ENCODE results near the gene SBF2.
"Not testable (repeated sequence)": the region's sequence is repeated elsewhere in the genome, so short reads cannot be mapped to it uniquely, and the experiment has no call there.

The SBF2 gene

DNA sequence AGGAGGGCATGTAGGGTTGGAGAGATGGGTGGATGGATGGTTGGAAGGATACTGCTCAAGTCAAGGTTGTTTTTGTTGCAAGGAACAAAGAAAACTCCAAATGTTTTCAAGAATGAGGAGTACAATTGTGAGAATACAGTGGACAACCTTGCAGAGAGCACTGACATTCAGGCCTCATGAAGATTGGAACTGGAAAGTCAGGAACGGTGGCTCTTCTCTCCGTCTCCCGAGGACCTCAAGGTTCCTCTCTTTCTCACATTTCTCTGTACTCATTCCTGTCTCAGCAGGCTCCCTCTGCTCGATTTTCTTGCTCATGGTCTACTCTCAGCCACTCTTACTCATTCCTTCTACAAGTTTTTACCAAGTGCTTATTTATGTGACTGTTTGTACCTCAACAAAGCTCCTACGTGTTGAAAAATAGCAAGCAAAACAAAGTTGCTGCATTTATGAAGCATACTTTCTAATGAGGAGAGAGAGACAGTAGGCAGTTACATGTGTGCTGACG, 532.5 kb downstream of the SBF2 start:
- in situ Hi-C loops (cut with HindIII; ENCODE audit: low sequenced_read_pairs) = no loop called here

DNA sequence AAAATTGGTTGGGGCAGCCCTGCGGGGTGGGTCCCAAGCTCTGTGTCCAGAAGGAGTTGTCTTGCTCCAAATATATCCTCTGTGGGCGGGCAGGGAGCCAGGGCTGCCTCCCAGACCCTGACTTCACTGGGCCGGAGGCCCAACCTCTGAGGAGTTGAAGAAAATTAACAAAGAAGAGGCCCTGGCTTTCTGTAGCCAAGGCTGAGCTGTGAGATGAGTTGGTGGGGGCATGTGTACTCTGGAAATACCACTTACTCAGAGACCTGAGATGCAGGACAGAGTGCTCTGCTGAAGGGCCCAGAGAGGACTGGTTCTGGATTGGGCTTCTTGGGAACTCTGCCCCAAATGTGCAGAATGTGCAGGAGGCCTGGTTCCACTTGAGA, 533.8 kb downstream of the SBF2 start:
- in situ Hi-C loops (cut with HindIII; ENCODE audit: low sequenced_read_pairs) = no loop called here

DNA sequence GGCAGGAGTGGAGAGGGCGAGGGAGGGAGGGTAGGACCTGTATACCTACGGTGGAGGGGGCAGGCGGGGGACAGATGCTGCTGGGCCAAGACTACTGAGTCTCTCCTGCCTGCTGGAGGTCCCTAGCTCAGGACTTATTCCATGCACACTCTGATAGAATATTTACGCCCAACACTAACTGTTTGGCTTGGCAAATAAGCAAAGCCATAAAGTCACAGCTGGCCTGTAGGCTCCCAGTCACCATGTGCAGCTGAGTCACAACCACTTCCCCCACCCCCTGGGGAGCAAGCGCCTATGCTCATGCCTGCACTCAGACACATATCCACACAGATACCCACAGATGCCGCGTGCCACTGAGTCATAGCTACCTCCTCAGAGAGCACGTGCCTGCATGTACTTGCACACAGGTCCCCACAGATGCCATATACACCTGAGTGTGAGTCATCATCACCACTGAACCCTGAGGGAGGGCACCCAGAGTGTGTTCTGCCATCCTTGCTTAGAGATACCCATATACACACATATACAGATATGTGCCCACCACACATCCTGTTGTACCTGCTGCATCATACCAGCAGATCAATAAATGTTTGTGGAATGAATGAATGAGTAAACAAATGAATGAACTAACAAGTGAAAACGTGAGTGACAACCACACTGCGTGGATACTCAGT, 534.4 kb downstream of the SBF2 start:
- in situ Hi-C loops (cut with HindIII; ENCODE audit: low sequenced_read_pairs) = loop anchor here (10.0 kb wide), 1 partner anchor 145 kb away; no protein-coding TSS in a partner anchor

DNA sequence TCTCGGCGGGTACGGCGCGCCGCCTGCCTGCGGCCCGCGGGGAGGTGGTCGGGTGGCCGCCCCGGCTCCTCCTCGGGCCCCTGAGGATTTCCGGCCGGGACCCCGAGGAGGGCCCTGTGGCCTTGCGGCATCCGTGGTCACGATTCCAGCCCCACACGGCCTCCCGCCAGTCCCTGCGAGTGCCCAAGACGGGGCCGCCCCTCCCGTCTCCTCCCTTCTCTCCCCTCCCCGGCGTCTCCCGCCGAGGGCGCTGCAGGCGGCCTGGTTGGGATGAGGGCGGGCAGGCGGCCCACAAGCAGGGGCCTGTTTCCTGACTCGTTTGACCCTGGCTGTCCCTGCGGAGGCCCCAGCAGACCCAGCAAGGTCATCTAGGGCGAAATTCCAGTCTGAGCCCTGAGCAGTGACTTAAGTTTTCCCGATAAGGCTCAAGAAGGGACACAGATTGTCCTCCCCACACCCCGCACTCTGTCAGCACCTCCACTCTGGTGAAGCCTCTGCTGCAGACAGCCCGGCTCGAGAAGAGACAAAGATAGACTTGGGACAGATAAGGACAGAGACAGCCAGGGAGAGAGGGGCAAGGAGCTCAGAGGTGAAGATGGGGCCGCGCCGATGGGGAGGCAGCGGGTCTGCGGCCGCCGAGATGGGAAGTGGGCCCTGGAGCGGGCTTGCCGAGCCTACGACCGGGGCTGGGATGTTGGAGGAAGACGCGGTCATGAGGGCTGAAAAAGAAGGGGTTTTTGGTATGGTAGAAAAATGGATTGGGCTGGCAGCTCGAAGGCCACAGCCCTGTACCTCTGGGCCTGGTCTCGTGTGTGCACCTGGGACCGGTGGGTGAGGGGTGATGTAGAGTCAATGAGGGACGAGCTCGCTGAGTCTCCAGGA, 535.1 kb downstream of the SBF2 start:
- in situ Hi-C loops (cut with HindIII; ENCODE audit: low sequenced_read_pairs) = loop anchor here (10.0 kb wide), 1 partner anchor 144 kb away; no protein-coding TSS in a partner anchor

DNA sequence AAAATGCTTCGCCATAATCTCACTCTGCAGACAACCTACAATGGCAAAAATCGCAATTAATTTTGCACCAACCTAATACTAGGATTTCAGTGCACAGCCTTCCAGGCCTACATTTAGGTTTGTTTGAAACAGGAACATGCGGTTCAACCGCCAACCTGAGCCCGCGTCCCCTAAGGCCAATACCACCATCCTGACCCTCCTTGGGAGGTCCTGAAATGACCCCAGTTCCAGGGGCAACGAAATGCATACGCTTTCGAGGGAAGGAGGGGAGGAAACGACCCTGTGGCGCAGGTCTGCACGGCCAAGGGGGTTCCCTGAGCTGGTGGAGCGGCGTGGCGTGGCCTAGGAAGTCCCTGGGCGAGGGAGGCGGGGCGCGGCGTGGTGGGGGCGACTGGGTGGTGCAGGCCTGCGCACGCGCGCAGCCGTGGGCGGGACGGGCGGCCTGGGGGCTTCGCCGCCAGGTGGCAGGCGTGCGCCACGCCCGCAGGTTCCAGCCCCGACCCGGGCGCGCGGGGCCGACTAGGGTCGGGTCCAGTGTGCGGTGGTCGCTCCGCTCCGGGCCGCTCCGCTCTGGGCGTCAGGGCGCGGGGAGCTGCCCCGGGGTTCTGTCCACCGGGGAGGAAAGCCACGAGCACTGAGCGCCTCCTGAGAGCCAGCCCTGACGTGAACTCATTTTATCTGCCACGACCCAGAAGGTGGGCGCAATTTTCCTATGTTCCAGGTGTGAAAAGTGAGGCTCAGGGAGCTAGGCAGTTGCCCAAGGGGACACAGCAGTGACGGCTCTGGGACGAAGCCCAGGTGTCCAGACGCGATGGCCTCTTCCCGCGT, 536.0 kb downstream of the SBF2 start:
- in situ Hi-C loops (cut with HindIII; ENCODE audit: low sequenced_read_pairs) = loop anchor here (10.0 kb wide), 1 partner anchor 143 kb away; no protein-coding TSS in a partner anchor

DNA sequence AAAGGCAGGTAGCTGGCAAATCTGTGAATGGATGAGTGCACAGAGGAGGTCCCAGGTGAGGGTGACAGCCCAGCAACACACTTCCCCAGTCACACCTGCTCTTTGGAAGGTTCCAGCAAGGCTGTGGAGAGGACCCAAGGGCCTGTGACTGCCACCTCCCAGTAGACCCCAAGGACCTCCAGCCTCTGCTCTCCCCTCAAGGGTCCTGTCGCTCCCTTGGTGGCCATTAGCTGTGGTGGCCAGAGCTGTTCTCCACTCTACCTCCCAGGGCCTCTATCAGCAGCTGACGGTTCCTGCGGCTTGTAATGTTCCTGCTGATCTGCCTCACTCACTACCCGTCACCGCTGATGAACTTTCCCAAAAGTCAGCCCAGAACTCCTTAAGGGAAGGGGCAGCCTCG, 537.1 kb downstream of the SBF2 start:
- in situ Hi-C loops (cut with HindIII; ENCODE audit: low sequenced_read_pairs) = loop anchor here (10.0 kb wide), 1 partner anchor 142 kb away; no protein-coding TSS in a partner anchor

DNA sequence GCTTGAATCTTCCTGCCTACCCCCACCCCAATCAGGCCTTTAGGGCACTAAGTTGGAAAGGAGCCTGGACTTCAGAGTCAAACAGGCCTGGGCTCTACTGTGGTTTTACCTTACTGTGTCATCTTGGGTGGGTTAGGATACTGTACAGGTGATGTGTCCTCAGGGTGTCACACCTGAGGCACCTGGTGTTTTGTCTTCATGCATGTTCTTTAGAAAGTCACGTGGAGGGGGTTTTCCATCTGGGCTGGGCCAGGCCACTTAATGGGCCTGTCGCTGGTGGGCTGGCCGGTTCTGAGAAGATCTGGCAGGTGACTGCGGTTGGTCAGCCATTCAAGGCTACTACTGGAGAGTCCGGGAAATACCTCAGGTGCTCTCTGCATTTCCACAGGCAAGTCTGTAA, 537.6 kb downstream of the SBF2 start:
- in situ Hi-C loops (cut with HindIII; ENCODE audit: low sequenced_read_pairs) = loop anchor here (10.0 kb wide), 1 partner anchor 142 kb away; no protein-coding TSS in a partner anchor

DNA sequence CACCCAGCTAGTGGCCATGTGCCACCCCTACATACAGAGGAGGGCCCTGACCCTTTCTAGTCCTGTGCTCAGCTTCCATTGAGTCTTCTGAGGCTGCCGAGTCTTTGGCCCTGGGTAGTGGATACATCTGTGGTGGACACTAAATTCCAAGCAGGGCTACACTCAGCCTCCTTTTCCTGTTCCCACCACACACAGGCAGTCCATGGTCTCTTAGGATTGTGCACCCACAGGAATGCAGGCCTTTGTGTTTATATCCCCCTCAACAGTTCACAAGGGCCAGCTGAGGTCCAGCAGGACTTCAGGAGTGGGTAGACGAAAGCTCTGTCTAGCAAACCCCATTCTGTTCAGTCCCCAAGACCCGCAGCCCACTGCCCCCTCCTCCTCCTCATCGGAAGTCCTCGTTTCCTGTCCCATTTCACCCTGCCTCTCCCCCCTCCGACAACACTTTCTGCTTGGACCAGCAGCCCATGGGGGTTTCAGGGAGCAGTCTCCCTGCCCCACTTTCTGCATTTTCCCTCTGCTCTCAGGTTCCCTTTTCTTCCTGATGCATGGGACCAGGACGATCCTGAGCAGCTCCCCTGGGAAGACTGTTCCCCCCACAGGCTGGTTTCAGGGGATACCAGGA, 538.3 kb downstream of the SBF2 start:
- in situ Hi-C loops (cut with HindIII; ENCODE audit: low sequenced_read_pairs) = loop anchor here (10.0 kb wide), 1 partner anchor 141 kb away; no protein-coding TSS in a partner anchor

DNA sequence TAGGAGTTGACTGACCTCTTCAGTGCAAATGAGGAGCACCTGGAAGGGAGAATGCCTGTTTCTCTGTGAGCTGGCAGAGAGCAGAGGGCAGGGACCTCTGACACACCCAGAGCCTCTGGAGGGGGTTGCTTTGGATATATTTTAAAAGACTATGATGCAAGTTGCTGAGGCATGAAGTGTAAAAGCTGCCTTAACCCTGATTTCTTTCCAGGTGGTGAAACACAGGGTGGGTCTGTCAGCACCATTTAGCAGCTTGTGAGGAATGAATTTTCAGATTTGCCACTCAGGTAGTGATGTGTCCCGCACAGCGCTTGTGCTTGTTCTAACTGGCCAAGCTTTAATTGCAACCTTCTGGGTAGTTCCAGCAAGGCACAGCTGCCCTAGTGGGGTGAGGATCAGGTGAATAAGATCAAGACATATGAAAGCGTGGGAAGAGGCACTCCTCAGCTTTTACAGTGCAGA, 540.0 kb downstream of the SBF2 start:
- in situ Hi-C loops (cut with HindIII; ENCODE audit: low sequenced_read_pairs) = loop anchor here (10.0 kb wide), 1 partner anchor 139 kb away; no protein-coding TSS in a partner anchor

DNA sequence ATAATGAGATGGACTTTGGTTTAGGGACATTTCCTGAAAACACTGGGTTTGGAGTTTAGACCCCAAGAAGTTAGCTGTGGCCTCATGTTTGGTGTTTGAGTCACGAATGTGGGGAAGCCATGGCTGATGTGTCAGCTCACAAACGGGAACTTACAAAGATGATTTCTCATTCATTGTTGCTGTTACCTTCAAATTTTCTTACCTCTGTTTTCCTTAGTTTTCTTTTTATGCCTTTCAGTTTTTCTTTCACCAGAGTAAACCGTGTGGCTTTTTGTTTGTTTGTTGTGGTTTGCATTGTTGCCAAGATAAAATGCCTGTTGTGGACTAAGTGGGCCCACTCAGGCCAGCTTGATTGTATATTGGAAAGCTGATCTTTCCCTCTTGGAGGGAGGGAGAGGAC, 541.0 kb downstream of the SBF2 start:
- in situ Hi-C loops (cut with HindIII; ENCODE audit: low sequenced_read_pairs) = loop anchor here (10.0 kb wide), 1 partner anchor 138 kb away; no protein-coding TSS in a partner anchor

DNA sequence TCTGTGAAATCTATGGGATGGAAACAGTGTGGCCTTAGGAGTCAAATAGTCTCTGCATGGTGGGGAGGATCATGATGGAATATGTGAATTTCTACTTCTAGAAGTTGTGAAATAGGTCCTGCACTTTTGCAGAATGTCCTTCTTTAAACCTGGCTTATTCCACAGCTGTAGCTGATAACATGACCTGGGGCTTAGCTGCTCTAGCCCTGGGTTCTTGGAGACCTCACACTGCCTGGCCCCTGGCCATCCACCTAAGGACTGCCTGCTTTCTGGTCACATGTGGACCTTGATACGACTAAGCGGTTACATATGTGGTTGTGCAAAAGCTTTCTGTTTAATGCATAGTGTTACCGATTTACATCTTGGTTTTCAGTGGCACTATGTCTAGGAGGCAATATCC, 541.9 kb downstream of the SBF2 start:
- in situ Hi-C loops (cut with HindIII; ENCODE audit: low sequenced_read_pairs) = loop anchor here (10.0 kb wide), 1 partner anchor 137 kb away; no protein-coding TSS in a partner anchor

DNA sequence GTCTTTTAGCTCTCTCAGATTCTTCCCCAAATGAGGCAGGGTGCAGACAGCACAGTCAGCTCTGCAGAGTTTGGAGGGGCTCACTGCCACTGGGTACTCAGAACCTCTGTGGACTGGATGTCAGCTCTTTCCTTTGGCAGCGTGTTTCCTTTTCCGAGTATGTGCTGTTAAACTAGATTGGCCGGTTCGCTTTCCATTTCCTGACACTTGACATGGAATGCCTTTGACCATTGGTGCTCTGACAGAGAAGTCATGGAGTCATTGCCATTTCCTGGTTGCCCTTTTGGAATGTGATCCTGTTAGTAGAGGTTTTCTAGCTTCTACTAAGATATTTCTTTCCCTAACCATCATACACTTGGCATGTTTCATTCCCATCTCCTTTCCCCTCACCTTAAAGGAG, 543.5 kb downstream of the SBF2 start:
- in situ Hi-C loops (cut with HindIII; ENCODE audit: low sequenced_read_pairs) = loop anchor here (10.0 kb wide), 1 partner anchor 136 kb away; no protein-coding TSS in a partner anchor

DNA sequence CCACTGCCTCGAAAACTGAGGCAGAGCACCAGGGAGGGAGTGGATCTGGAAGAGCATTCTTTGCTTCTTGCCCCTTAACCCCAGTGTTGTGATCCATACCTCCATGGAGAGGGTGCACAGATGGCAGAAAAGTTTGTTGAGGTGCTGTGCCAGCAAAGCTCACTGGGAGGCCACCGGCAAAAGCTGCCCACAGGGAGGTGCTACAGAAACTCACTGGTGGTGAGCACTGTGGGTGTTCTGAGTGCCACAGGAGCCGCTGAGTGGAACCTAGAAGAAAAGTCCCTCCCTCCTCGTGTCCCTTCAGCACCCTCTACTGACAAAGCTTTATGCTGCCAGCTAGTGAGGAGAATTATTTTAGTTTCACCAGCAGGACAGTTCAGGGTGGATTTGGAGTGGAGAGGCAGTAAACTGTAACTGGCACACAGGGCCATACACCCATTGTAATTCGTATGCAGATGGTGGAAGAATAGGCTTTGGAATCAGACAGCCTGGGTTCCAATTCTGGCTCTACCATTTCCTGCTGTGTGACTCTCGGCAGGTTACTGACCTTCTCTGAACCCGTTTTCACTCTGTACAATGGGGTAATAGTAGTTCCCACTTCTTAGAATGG, 545.6 kb downstream of the SBF2 start:
- in situ Hi-C loops (cut with HindIII; ENCODE audit: low sequenced_read_pairs) = loop anchor here (5.0 kb wide), 1 partner anchor 554 kb away; no protein-coding TSS in a partner anchor

DNA sequence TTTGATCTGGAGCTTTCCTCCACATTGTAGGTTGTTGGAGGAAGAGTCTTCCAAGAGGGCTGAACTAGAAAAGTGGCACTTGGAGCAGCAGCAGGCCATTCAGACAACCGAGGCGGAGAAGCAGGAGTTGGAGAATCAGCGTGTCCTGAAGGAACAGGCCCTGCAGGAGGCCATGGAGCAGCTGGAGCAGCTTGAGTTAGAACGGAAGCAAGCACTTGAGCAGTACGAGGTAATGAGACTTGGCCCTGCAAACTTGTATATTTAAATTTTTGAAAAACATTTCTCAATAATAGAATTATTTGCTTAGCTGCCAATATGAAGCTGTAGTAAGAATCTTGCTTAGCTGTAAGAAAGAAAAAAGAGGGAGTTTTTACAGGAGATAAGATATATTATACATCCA, 546.2 kb downstream of the SBF2 start:
- in situ Hi-C loops (cut with HindIII; ENCODE audit: low sequenced_read_pairs) = loop anchor here (5.0 kb wide), 1 partner anchor 554 kb away; no protein-coding TSS in a partner anchor

DNA sequence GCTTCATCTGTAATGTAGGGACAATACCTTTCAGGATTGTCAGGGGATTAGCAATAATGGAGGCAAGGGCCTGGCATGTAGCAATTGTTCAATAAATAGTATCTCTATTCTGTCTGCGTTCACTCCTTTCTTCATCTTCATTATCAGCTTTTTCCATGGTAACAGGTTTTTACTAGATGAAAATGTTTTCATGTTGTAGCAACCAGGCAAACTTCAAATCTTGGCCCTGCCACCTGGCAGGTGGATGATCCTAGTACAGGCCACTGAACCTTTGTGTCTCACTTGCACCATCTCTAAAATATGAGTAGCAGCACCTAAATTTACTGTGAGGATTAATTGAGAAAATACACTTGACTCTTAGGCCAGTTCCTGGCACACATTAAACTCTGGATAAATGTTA, 546.8 kb downstream of the SBF2 start:
- in situ Hi-C loops (cut with HindIII; ENCODE audit: low sequenced_read_pairs) = loop anchor here (5.0 kb wide), 1 partner anchor 555 kb away; no protein-coding TSS in a partner anchor

DNA sequence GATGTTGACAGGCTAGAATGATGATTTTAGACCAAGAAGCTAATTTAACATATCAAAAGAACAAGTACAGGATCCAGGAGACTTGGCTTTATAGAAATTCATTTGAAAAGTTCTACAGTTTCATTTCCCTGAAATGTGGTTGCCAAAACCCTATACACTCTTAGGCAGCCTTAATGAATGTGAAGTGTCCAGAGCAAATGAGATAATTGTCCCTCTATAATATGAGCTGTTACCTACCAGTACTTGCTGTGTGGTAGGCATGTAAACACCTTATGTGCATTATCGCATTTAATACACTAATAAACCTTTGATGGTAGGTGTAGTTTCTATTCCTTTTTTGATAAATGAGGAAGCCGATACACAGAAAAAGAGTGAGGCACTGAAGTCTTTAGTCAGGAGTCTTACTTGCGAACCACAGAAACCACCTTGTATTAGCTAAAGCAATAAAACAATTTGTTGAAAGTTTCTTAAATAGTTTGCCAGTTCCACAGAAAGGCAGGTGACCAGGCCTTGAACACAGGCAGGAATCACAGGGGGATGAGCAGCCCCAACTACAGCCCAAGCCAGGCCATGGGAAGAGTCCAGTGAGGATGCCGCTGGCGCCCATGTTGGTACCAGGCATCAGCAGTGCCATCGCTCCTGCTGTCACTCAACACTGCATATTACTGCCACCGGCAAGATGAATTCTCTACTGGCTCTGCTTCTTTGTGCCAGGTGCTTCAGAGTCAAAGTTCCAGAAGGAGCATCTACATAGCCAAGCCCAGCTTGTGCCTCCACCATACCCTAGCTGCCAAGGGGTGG, 548.4 kb downstream of the SBF2 start:
- in situ Hi-C loops (cut with HindIII; ENCODE audit: low sequenced_read_pairs) = loop anchor here (5.0 kb wide), 1 partner anchor 557 kb away; no protein-coding TSS in a partner anchor

DNA sequence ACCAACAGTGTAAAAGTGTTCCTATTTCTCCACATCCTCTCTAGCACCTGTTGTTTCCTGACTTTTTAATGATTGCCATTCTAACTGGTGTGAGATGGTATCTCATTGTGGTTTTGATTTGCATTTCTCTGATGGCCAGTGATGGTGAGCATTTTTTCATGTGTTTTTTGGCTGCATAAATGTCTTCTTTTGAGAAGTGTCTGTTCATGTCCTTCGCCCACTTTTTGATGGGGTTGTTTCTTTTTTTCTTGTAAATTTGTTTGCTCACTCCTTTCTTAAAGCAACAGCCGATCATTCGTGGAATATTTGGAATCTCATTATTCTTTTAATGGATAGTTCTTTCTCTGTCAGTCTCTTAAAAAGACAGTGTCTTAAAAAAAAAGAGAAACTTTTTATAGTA, 550.5 kb downstream of the SBF2 start:
- in situ Hi-C loops (cut with HindIII; ENCODE audit: low sequenced_read_pairs) = not testable (repeated sequence)

DNA sequence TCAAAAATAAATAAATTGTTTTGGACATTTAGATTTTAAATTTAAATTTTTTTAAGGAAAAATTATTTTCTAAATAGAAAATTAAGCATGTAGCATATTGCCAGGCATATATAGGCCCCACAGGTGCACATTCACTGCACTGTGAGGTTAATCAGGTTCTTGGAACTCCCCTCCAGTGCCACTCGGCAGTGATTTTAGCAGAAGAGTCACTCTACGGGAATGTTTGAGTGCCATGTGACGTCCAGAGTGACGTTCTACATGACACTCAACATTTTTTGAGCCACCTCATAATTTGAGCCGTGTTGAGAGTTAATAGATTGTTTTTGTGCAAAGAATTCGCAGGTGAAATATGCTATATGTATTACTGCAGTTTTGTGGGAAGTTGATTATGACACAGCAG, 552.8 kb downstream of the SBF2 start:
- in situ Hi-C loops (cut with HindIII; ENCODE audit: low sequenced_read_pairs) = no loop called here

Measured in endothelial cell of hepatic sinusoid (primary cell).